Measurements from ENCODE around the gene APC. TPM values are rescaled to one million over a fixed set of nuclear protein-coding genes. Genes with fewer than 3 reads are reported as not detected.

Gene APC
- total and polyA plus RNA-seq, 2 donors (not counting 1 experiment from before 2014, with no cell fraction given): 8.1 to 55.8 TPM

- peaks cover 0 to 6% (median 0%) of the 10 kb centered on the region in 4 experiments for H3K27me3 ChIP-seq (replicated peaks in 1 of 4; ENCODE audit: control extremely low read depth in 1 of 4, control insufficient read depth in 3 of 4, insufficient read depth in 4 of 4, low read length in 3 of 4)
- Mint-ChIP-seq H3K4me1 (peaks cover 7% of the 10 kb centered on the region), H3K27ac (no peak overlapping the region), H3K27me3 (peaks cover 17% of the 10 kb centered on the region), H3K9me3 (ENCODE audit: insufficient read depth) (no peaks in the 10 kb centered on the region), H3K4me3 (no peak overlapping the region)
- peaks cover 0 to 4% of the 10 kb centered on the region in 2 donors for H3K4me1 ChIP-seq (ENCODE audit: control insufficient read depth in 2 of 2, insufficient read depth in 2 of 2, low read length in 2 of 2)
- CTCF ChIA-PET: interaction anchor here (0.6 to 3.5 kb wide), 4 partner anchors 14 to 515 kb away, joined by 3 to 18 read pairs (median 4); no protein-coding TSS in a partner anchor
- no peak overlapping the region for H3K27ac ChIP-seq (ENCODE audit: low read length in 2 of 2)
- no peaks in the 10 kb centered on the region for H3K79me2 ChIP-seq (ENCODE audit: control insufficient read depth, insufficient read depth, low read length)
- H3K36me3 ChIP-seq (replicated peaks in 1 of 2; ENCODE audit: control extremely low read depth in 1 of 2, control insufficient read depth in 1 of 2, extremely low read depth in 1 of 2, insufficient read depth in 2 of 2, low read length in 1 of 2): no peaks in the 10 kb centered on the region
- H3K4me2 ChIP-seq (replicated peaks; ENCODE audit: low read depth, low read length, poor library complexity, severe bottlenecking): no peak overlapping the region
- 67% methylated on average over 1 of the region's 1 CpG for WGBS (ENCODE audit: insufficient coverage)
- TF ChIP-seq EZH2 (IDR thresholded peaks at IDR 0.05; ENCODE audit: borderline replicate concordance, insufficient read depth, low read depth, low read length, poor library complexity, severe bottlenecking): no peak
- TF ChIP-seq CTCF (IDR thresholded peaks at IDR 0.05): no peak
- POLR2A ChIA-PET: no interaction called here
- no peaks in the 10 kb centered on the region for H4K20me1 ChIP-seq (ENCODE audit: control insufficient read depth, insufficient read depth, low read length, poor library complexity, severe bottlenecking)
- H3K9ac ChIP-seq (ENCODE audit: low read length): no peak overlapping the region
- no peak overlapping the region for H2AFZ ChIP-seq (ENCODE audit: insufficient read depth, low read depth, low read length, poor library complexity, severe bottlenecking)
- no peak overlapping the region for H3K4me3 ChIP-seq (ENCODE audit: control extremely low read depth in 1 of 5, extremely low read depth in 1 of 5, insufficient read depth in 1 of 5, low read depth in 2 of 5, low read length in 4 of 5)
- DNase-seq: no peak
- peaks cover 0 to 7% (median 0%) of the 10 kb centered on the region in 3 donors for H3K9me3 ChIP-seq (ENCODE audit: control extremely low read depth in 1 of 3, control insufficient read depth in 2 of 3, insufficient read depth in 1 of 3, low read length in 2 of 3)
- ATAC-seq (ENCODE audit: low read depth): no peak
- intact Hi-C loops (cut with micrococcal nuclease): no loop called here
Measured at GRCh38 chr5:112691339-112691680, 46.4 kb upstream of the APC start.

GRCh38 chr5:112691758-112692157, 45.9 kb upstream of the APC start:
- Histone ChIP-seq H3K27ac (ENCODE audit: low read length in 2 of 2) (no peak overlapping the region), H2AFZ (ENCODE audit: insufficient read depth, low read depth, low read length, poor library complexity, severe bottlenecking) (no peak overlapping the region), H3K36me3 (replicated peaks in 1 of 2; ENCODE audit: control extremely low read depth in 1 of 2, control insufficient read depth in 1 of 2, extremely low read depth in 1 of 2, insufficient read depth in 2 of 2, low read length in 1 of 2) (no peaks in the 10 kb centered on the region), H3K4me2 (replicated peaks; ENCODE audit: low read depth, low read length, poor library complexity, severe bottlenecking) (no peak overlapping the region), H3K79me2 (ENCODE audit: control insufficient read depth, insufficient read depth, low read length) (no peaks in the 10 kb centered on the region), H3K4me1 (ENCODE audit: control insufficient read depth in 2 of 2, insufficient read depth in 2 of 2, low read length in 2 of 2) (peaks cover 0 to 2% of the 10 kb centered on the region in 2 donors), H3K4me3 (ENCODE audit: control extremely low read depth in 1 of 5, extremely low read depth in 1 of 5, insufficient read depth in 1 of 5, low read depth in 2 of 5, low read length in 4 of 5) (no peak overlapping the region), H3K9ac (ENCODE audit: low read length) (no peak overlapping the region), H3K27me3 (replicated peaks in 1 of 4; ENCODE audit: control extremely low read depth in 1 of 4, control insufficient read depth in 3 of 4, insufficient read depth in 4 of 4, low read length in 3 of 4) (peaks cover 0 to 6% (median 0%) of the 10 kb centered on the region in 4 experiments), H3K9me3 (ENCODE audit: control extremely low read depth in 1 of 3, control insufficient read depth in 2 of 3, insufficient read depth in 1 of 3, low read length in 2 of 3) (peaks cover 0 to 7% (median 0%) of the 10 kb centered on the region in 3 donors), H4K20me1 (ENCODE audit: control insufficient read depth, insufficient read depth, low read length, poor library complexity, severe bottlenecking) (no peaks in the 10 kb centered on the region)
- CTCF ChIA-PET: interaction anchor here (0.6 to 3.5 kb wide), 8 partner anchors 13 to 515 kb away, joined by 3 to 18 read pairs (median 4); partner anchors contain the start of gene SRP19
- Mint-ChIP-seq H3K9me3 (ENCODE audit: insufficient read depth) (no peaks in the 10 kb centered on the region), H3K4me1 (peaks cover 5% of the 10 kb centered on the region), H3K27me3 (peaks cover 18% of the 10 kb centered on the region), H3K27ac (no peak overlapping the region), H3K4me3 (no peak overlapping the region)
- TF ChIP-seq EZH2 (IDR thresholded peaks at IDR 0.05; ENCODE audit: borderline replicate concordance, insufficient read depth, low read depth, low read length, poor library complexity, severe bottlenecking) (no peak), CTCF (IDR thresholded peaks at IDR 0.05) (no peak)
- peak; percentile 67 for DNase-seq
- WGBS (ENCODE audit: insufficient coverage): 86% methylated on average over 1 of the region's 3 CpGs
- intact Hi-C loops (cut with micrococcal nuclease): no loop called here
- ATAC-seq (ENCODE audit: low read depth): no peak
- POLR2A ChIA-PET: interaction anchor here (0.5 kb wide), 1 partner anchor 21 kb away, joined by 5 read pairs; no protein-coding TSS in a partner anchor

Data from B cell (primary cell).